GM12873 (cell line): ENCODE results near the gene OTOA.

Source experiments
- TF ChIP-seq, protein P1 (sequence below): IDR thresholded peaks from 2 replicates; pipeline ENCODE4 v1.5.1; 2012; ENCODE audit warnings: low read depth, mild to moderate bottlenecking, moderate library complexity, low read length, control low read depth; ENCODE audit not compliant: insufficient read depth; ENCODE audit errors: missing control alignments

Gene OTOA

DNA sequence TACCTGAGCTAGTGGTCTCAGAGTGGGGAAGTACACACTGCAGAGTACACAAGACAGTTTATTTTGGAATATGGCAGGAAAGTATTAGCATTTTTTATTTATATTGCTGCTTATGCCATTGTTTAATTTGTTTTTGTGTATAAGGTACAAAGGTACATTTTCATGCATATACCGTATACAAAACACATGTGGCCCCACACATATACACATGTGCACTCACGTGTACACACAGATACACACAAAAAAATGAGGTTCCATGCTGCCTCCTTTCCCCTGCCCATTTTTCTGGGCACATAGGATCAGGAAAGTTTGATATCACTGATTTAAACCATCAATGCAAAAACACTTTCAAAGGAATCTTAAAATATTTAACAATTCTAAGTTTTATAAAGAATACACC lies 24.3 kb upstream of the OTOA start:
- TF ChIP-seq, protein P1, sequence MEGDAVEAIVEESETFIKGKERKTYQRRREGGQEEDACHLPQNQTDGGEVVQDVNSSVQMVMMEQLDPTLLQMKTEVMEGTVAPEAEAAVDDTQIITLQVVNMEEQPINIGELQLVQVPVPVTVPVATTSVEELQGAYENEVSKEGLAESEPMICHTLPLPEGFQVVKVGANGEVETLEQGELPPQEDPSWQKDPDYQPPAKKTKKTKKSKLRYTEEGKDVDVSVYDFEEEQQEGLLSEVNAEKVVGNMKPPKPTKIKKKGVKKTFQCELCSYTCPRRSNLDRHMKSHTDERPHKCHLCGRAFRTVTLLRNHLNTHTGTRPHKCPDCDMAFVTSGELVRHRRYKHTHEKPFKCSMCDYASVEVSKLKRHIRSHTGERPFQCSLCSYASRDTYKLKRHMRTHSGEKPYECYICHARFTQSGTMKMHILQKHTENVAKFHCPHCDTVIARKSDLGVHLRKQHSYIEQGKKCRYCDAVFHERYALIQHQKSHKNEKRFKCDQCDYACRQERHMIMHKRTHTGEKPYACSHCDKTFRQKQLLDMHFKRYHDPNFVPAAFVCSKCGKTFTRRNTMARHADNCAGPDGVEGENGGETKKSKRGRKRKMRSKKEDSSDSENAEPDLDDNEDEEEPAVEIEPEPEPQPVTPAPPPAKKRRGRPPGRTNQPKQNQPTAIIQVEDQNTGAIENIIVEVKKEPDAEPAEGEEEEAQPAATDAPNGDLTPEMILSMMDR: no peak

DNA sequence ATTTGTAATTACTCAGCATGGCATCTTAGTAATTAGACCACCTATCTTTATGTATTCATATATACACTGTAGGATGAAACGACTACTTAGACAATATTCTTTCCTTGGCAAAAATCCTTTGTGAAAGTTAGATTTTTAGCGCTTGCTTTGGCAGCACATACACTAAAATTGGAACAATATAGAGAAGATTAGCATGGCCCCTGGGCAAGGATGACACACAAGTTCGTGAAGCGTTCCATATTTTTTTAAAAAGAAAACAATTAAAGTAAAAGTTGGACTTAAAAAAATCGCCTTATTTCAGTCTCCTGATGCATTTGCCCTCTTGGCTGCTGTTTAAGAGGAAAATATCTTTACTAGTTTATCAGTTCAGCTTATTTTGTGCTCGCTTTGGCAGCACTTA lies 21.9 kb upstream of the OTOA start:
- TF ChIP-seq, protein P1: no peak

DNA sequence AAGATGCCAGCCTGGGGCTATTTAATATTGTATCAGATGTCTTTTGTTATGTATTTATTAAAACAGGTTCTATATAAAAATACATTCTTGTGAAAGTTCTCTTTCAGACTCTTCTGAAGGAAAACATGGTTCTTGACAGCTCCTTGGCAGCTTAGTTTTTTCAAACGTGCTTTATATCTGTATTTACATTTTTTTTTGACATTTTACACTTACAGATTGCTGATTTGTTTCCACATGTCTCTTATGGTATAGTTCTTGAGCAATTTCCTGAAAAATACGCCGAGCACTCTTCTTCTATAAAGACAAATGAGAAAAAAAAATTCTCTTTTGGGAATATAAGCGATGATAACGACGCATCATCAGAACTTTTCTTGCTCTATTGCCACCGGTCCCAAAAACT lies 20.9 kb upstream of the OTOA start:
- TF ChIP-seq, protein P1: no peak

DNA sequence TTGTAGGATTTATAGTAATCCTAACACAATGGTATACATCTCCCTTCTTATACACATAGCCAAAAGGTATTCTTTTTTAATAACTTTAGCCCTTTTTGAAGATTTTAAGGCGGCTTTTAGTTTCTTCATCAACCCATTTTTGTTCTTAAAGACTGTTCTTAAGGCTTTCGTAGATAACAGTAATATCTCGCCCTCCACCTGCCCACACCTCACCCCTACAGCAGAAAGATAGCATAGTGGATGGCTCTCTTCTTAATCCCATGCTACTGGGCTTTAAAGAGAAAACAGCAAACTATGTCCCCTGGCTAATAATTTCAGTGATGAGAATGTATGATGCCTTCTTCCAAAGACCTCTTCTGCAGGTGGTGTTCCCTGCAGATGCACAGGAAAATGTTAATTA lies 20.0 kb upstream of the OTOA start:
- TF ChIP-seq, protein P1: no peak

DNA sequence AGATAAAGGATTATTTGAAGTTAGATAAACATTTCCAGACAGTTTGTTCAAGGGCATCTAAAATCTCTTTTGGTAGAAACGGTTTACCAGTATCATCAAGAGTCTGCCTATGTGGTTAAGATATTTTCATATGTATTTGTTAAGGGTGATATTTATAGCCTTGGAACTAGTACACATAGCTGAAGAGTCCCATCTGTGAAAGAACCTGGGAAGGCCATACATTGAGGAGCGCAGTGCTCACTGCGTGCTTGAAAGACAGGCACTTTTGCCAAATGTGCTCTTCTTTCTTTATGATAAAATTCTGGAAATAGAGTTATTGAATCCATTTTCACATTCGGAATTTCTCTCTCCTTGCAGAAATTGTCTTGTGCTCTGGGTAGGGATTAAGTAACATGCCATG lies 19.1 kb upstream of the OTOA start:
- TF ChIP-seq, protein P1: no peak

DNA sequence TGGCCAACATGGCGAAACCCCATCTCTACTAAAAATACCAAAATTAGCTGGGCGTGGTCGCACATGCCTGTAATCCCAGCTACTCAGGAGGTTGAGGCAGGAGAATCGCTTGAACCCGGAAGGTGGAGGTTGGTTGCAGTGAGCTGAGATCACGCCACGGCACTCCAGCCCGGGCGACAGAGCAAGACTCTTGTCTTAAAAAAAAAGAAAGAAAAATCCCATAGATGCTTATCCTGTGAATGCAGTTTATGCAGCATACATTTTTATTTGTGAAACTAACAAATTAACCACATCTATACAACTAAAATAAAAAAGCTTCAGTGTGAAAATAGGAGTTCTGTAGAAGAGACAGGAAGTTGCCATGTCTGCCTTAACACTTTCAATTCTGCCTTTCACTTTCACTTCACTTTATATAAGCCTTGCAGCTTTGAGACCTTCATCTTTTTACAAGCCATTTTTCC lies 18.5 kb upstream of the OTOA start:
- TF ChIP-seq, protein P1: no peak

DNA sequence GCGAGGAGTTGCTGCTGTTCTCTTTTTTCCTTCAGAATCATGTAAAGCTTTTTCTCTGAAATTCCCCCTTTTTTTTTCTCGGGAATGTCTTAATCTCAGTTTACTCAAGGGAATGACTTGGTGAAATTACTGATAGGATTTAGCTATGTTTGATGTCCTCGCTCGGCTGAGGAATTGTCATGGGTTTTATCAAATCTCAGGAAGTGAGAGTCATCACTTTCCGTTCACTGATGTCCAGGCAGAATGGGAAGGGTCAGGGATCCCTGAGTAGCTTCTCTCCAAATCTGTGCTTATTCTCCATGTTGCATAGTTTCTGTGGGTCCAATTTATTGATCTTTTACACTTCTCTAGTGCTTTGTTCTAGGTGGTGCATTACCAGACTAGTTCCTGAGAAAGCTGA lies 17.7 kb upstream of the OTOA start:
- TF ChIP-seq, protein P1: no peak
